IPS-18a (cell line): ENCODE measurements around the gene SDC4.

Source experiments
- H3K27ac ChIP-seq: one replicate; pipeline ENCODE4 v1.5.1; 2013; ENCODE audit warnings: low read length
- H3K27me3 ChIP-seq: one replicate; pipeline ENCODE4 v1.6.1; 2013; ENCODE audit warnings: mild to moderate bottlenecking, low read length; ENCODE audit not compliant: control insufficient read depth, insufficient read depth
- H3K36me3 ChIP-seq: one replicate; pipeline ENCODE4 v1.6.1; 2013; ENCODE audit warnings: low read depth, low read length; ENCODE audit not compliant: control insufficient read depth
- H3K4me1 ChIP-seq: one replicate; pipeline ENCODE4 v1.6.1; 2013; ENCODE audit warnings: low read depth, low read length; ENCODE audit not compliant: control insufficient read depth
- H3K4me3 ChIP-seq: one replicate; pipeline ENCODE4 v1.5.1; 2013; ENCODE audit warnings: low read length
- H3K9ac ChIP-seq: one replicate; pipeline ENCODE4 v1.6.1; 2013; ENCODE audit warnings: mild to moderate bottlenecking, low read length, moderate library complexity
- H3K9me3 ChIP-seq: one replicate; pipeline ENCODE4 v1.6.1; 2013; ENCODE audit warnings: low read depth, low read length; ENCODE audit not compliant: control insufficient read depth

SDC4 gene

GRCh38 chr20:45373353-45374100, 25.3 kb upstream of the SDC4 start:
- Histone ChIP-seq H3K27ac (no peak overlapping the region), H3K9ac (peak overlapping the region; percentile 17), H3K9me3 (no peaks in the 10 kb centered on the region), H3K4me3 (peak overlapping the region; percentile 50), H3K27me3 (peaks cover 9% of the 10 kb centered on the region), H3K4me1 (no peaks in the 10 kb centered on the region), H3K36me3 (peaks cover under 1% of the 10 kb centered on the region)

DNA sequence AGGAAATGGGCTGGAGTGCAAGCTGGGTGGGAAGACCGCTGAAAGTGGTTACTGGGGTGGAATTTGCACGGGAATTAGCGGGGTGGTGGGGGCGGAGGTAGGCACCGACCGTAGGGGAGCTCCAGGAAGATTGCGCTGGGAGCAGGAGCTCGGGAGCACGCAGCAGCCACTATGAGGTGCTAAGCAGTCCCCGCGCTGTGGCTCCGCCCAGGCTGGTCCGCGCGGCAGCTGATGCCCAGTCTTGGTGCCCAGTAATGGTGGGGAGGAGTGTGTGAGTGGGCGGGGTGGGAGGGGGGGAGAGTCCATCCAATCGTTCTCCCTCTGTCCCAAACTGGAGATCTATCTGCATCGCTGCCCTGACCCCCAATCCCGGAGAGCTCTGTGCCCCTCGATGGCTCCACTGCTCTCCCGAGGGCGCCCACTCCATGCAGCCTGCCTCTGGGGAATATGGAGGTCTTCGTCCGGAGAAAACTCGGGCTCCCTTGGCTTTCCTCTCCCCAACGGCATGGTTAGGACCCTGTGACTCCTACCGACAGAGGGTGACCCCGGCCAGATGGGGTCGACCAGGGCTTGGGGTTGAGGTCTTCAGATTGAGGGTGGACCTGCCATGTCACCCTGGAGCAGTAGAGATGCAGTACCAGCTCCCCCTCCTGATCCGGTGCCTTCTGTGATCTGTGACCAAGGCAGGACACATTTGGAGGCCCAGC, 24.6 kb upstream of the SDC4 start:
- peak overlapping the region; percentile 50 for H3K4me3 ChIP-seq
- H3K9me3 ChIP-seq: no peaks in the 10 kb centered on the region
- H3K27ac ChIP-seq: no peak overlapping the region
- peaks cover 9% of the 10 kb centered on the region for H3K27me3 ChIP-seq
- H3K36me3 ChIP-seq: peaks cover 7% of the 10 kb centered on the region
- H3K9ac ChIP-seq: no peak overlapping the region
- no peaks in the 10 kb centered on the region for H3K4me1 ChIP-seq

DNA sequence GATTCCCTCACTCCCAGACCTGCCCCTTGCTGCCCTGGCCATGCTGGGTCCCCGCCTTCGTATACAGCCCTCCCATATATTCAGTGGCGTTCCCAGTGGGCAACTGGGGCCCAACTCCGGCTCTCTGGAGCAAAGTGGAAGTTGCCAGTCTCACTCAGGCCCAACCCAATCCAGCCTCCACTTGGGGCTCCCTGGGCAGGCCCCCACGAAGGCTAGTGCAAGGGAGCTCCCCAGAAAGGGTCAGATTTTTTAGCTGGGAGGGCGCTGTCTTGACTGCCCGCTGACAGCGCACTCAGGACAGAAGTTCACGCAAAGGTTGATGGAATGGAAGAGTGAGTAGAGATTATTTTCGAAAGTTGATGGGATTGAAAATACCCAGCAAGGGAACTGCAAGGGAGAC, 24.0 kb upstream of the SDC4 start:
- no peak overlapping the region for H3K27ac ChIP-seq
- peaks cover 12% of the 10 kb centered on the region for H3K36me3 ChIP-seq
- H3K4me1 ChIP-seq: no peaks in the 10 kb centered on the region
- H3K9me3 ChIP-seq: no peaks in the 10 kb centered on the region
- no peak overlapping the region for H3K9ac ChIP-seq
- no peak overlapping the region for H3K4me3 ChIP-seq
- peaks cover 9% of the 10 kb centered on the region for H3K27me3 ChIP-seq

- H3K9ac ChIP-seq: no peak overlapping the region
- peaks cover 9% of the 10 kb centered on the region for H3K27me3 ChIP-seq
- no peaks in the 10 kb centered on the region for H3K9me3 ChIP-seq
- no peak overlapping the region for H3K27ac ChIP-seq
- H3K4me1 ChIP-seq: no peaks in the 10 kb centered on the region
- H3K36me3 ChIP-seq: peaks cover 19% of the 10 kb centered on the region
- H3K4me3 ChIP-seq: no peak overlapping the region
Measured at GRCh38 chr20:45370571-45371160, 22.4 kb upstream of the SDC4 start.

GRCh38 chr20:45368221-45368980, 20.2 kb upstream of the SDC4 start:
- Histone ChIP-seq H3K4me1 (peaks cover 5% of the 10 kb centered on the region), H3K4me3 (no peak overlapping the region), H3K27ac (no peak overlapping the region), H3K9ac (no peak overlapping the region), H3K9me3 (no peaks in the 10 kb centered on the region), H3K27me3 (peaks cover 7% of the 10 kb centered on the region), H3K36me3 (peaks cover 21% of the 10 kb centered on the region)

DNA sequence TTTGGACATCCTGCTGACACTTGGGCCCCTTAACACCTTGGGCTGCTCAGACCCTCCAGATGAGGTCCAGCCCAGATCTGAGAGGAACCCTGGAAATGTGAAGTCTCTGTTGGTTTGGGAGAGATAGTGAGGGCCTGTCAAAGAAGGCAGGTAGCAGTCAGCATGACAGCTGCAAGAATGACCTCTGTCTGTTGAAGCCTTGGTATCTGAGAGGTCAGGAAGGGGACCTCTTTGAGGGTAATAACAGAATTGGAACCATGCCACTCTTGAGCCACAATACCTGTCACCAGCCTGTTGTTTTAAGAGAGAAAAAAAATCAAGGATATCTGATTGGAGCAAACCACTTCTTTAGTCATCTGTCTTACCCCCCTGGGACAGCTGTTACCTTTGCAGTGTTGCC, 18.9 kb upstream of the SDC4 start:
- Histone ChIP-seq H3K4me1 (peaks cover 5% of the 10 kb centered on the region), H3K27ac (no peak overlapping the region), H3K9me3 (no peaks in the 10 kb centered on the region), H3K36me3 (peaks cover 21% of the 10 kb centered on the region), H3K27me3 (no peaks in the 10 kb centered on the region), H3K4me3 (no peak overlapping the region), H3K9ac (no peak overlapping the region)

- Histone ChIP-seq H3K9ac (no peak overlapping the region), H3K36me3 (peaks cover 21% of the 10 kb centered on the region), H3K27ac (no peak overlapping the region), H3K9me3 (no peaks in the 10 kb centered on the region), H3K4me1 (peaks cover 5% of the 10 kb centered on the region), H3K4me3 (no peak overlapping the region), H3K27me3 (no peaks in the 10 kb centered on the region)
Measured at GRCh38 chr20:45366631-45367030, 18.4 kb upstream of the SDC4 start.

DNA sequence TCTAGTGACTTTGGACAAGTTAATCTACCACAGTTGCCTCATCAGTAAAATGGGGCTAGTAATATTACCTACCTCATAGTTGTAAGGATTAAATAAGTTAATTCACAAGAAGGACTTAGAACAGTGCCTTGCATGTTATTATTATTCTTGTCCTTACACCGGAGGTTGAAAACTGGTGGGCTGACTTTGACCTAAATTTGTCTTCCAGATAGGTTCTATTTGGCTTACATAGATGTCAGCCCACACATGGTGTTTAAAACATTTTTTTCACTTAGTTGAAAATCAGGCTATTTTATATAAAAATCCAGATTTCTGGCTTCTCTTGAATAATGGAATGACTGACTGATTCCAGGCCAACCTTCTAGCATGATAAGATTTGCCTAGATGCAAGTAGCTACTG, 18.0 kb upstream of the SDC4 start:
- no peak overlapping the region for H3K27ac ChIP-seq
- peaks cover 21% of the 10 kb centered on the region for H3K36me3 ChIP-seq
- H3K4me3 ChIP-seq: no peak overlapping the region
- H3K9me3 ChIP-seq: no peaks in the 10 kb centered on the region
- H3K4me1 ChIP-seq: peaks cover 5% of the 10 kb centered on the region
- no peaks in the 10 kb centered on the region for H3K27me3 ChIP-seq
- no peak overlapping the region for H3K9ac ChIP-seq

- H3K9ac ChIP-seq: no peak overlapping the region
- H3K27ac ChIP-seq: no peak overlapping the region
- peaks cover 5% of the 10 kb centered on the region for H3K4me1 ChIP-seq
- no peak overlapping the region for H3K4me3 ChIP-seq
- H3K27me3 ChIP-seq: no peaks in the 10 kb centered on the region
- no peaks in the 10 kb centered on the region for H3K9me3 ChIP-seq
- peaks cover 21% of the 10 kb centered on the region for H3K36me3 ChIP-seq
Measured at GRCh38 chr20:45365444-45365970, 17.3 kb upstream of the SDC4 start.

GRCh38 chr20:45363611-45364492, 15.6 kb upstream of the SDC4 start:
- H3K9me3 ChIP-seq: no peaks in the 10 kb centered on the region
- H3K27ac ChIP-seq: no peak overlapping the region
- H3K4me1 ChIP-seq: peaks cover 9% of the 10 kb centered on the region

More at GRCh38 chr20:45363611-45364492, 15.6 kb upstream of the SDC4 start:
- H3K4me3 ChIP-seq: peak overlapping the region; percentile 95
- H3K27me3 ChIP-seq: no peaks in the 10 kb centered on the region
- peak overlapping the region; percentile 77 for H3K9ac ChIP-seq
- peaks cover 21% of the 10 kb centered on the region for H3K36me3 ChIP-seq
